A673 (cell line): ENCODE data around the gene PRAMEF20.
"Not testable (repeated sequence)": the region's sequence is repeated elsewhere in the genome, so short reads cannot be mapped to it uniquely, and the experiment has no call there.

Source experiments
- CTCF ChIP-seq: fragments of 300-800, 200-600 bp; sonication (generic); conservative IDR thresholded peaks from 2 replicates; pipeline ENCODE4 v1.5.1; 2017; ENCODE audit warnings: low read depth, mild to moderate bottlenecking, antibody characterized with exemption, low read length, moderate library complexity, mixed read lengths
- EZH2 ChIP-seq: fragments of 200-600 bp; sonication (generic); IDR thresholded peaks from 2 replicates; pipeline ENCODE4 v1.6.1; 2017; ENCODE audit warnings: borderline replicate concordance, low read depth, mild to moderate bottlenecking, mixed read lengths, antibody characterized with exemption, low read length; ENCODE audit not compliant: poor library complexity, severe bottlenecking

- TF ChIP-seq CTCF, EZH2: not testable (repeated sequence)
Measured at GRCh38 chr1:13410150-13410549, at the start of gene PRAMEF20.
